ENCODE measurements around the gene KLHL36. TPM values are rescaled to one million over a fixed set of nuclear protein-coding genes. Genes with fewer than 3 reads are reported as not detected.
"Not testable (repeated sequence)": the region's sequence is repeated elsewhere in the genome, so short reads cannot be mapped to it uniquely, and the experiment has no call there.

Gene KLHL36
- polyA plus RNA-seq, 4 donors: 22.4 to 34.5 (median 29.4) TPM

DNA sequence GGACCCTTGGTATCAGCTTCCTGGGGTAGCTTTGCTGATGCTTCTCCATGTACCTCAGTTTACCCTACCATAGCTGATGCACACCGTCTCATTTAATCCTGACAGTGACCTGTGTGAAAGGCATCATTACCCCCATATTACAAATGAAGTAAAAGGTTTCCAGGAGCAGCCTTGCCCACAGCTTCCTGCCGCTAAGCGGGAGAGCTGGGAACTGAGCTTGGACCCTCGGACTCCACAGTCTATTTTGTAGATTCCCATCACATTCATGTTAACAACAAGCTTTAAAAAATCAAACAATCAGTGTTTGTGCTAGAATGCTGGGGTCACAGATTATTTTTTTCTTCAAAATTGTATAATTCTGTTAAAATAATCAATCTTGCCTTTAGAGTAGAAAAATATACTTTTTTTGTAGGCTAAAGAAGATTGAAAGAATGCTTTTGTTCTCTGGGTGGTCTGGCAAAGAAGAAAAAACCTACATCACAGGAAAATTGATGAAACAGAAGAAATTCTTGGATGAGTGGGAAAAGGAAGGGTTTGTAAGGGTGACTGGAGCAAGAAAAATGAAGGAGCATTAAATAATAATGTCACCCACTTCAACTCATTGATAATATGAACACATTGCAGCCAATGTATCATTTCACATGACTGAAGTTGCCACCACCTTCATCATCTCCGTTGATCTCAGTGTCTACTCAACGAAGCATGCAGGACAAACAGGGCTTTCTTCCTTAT is 41.9 kb downstream of the KLHL36 start:
- no peak for DNase-seq (ENCODE audit: low read depth in 4 of 4, low spot score in 2 of 4)

GRCh38 chr16:84692451-84693214 is 44.3 kb downstream of the KLHL36 start:
- DNase-seq (ENCODE audit: low read depth in 4 of 4, low spot score in 2 of 4): no peak

DNA sequence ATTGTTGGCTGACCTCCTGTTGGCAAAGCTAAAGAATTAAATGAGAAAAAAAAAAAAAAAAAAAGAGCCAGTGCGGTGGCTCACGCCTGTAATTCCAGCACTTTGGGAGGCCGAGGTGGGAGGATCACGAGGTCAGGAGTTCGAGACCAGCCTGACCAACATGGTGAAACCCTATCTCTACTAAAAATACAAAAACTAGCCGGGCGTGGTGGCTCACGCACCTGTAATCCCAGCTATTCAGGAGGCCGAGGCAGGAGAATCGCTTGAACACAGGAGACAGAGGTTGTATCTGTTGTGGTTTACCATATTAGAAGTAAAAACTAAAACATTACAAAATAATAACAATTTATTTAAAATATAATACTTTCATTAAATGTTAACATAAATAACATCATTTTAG is 45.6 kb downstream of the KLHL36 start:
- DNase-seq (ENCODE audit: low read depth in 4 of 4, low spot score in 2 of 4): not testable (repeated sequence)

DNA sequence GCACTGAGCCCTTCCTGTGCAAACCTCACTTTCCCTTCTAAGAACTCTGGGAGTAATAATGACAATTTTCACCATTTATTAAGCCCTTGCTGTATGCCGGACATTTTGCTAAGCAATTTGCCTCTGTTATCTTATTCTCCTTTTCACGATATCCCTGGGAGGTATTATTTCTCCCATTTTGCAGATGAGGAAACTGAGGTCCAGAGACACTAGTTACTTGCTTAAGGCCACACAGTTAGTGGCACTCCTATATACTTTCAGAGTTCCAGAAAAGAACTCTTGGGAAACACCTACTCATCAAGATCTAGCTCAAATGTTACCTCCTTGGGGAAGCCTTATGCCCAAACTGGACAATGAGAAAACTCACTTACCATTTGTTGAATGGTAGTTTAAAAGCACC is 46.7 kb downstream of the KLHL36 start:
- no peak for DNase-seq (ENCODE audit: low read depth in 4 of 4, low spot score in 2 of 4)

GRCh38 chr16:84699147-84699711 is 50.9 kb downstream of the KLHL36 start:
- no peak for DNase-seq (ENCODE audit: low read depth in 4 of 4, low spot score in 2 of 4)

- peak in 2 of 4 donors; percentile 63 to 76 for DNase-seq (ENCODE audit: low read depth in 4 of 4, low spot score in 2 of 4)
Observed at GRCh38 chr16:84699712-84700445, 51.6 kb downstream of the KLHL36 start, which contains the start of gene USP10. Gene USP10, plus strand, starts transcription at chr16:84700000. Its CDS starts 91 bp downstream, at chr16:84700091.

DNA sequence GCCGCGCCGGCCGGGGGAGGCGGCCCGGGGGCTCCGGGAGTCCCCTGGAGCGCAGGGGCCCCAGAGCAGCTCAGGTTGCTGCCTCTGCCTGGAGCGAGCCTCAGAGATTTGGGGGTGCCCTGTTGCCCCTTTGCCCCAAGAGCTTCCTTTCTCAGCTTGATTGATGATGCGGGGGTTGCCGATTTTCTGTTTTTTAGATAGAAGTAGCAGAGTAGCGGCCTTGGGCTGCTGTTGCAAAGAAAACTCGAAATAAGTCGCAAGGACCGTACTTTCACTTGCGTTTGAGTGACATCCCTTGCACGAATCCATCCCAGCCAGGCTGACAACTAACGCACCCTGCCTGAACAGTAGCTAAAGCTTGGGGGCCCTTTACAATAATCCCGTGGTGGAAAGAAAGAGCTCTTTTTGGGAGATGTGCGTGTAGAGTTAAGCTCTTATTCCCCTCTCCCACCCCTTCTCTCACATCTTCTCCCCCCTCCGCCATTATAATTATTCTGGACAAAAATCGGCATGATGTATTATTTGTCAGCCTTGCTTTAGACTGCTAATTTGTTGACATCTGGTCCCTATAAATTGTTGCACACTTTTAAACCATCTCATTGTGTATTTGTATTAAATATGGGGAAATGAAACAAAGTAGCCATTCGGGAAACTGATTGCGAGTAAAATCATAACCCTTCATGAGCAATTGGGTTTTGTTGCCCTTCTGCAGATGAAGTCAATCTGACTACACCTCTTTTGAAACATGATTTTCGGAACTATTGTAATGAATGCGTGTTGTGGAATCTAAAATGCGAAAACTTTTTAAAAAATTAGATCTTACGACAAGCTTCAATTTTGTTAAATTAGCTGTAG is 52.4 kb downstream of the KLHL36 start:
- DNase-seq (ENCODE audit: low read depth in 4 of 4, low spot score in 2 of 4): no peak

GRCh38 chr16:84703681-84704080 is 55.4 kb downstream of the KLHL36 start:
- DNase-seq (ENCODE audit: low read depth in 4 of 4, low spot score in 2 of 4): no peak

GRCh38 chr16:84704253-84704652 is 55.9 kb downstream of the KLHL36 start:
- DNase-seq (ENCODE audit: low read depth in 4 of 4, low spot score in 2 of 4): no peak

DNA sequence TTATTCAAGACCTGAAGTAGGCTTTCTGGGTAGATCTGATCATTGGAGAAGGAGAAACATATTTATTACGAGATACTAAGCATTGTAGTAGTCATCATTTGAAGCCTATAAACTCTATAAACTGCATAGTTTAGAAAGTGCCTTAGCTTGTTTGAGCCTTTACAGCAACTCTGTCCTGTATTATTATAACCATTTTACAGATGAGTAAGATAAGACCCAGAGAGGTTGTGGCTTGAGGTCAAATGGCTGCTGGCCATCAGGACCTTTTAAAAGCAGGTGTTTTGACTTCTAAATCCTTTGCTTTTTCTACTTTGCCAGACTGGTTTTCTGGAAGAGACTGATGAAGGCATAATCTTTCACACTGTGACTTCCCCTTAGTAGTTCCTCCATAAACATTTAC is 58.5 kb downstream of the KLHL36 start:
- no peak for DNase-seq (ENCODE audit: low read depth in 4 of 4, low spot score in 2 of 4)

DNA sequence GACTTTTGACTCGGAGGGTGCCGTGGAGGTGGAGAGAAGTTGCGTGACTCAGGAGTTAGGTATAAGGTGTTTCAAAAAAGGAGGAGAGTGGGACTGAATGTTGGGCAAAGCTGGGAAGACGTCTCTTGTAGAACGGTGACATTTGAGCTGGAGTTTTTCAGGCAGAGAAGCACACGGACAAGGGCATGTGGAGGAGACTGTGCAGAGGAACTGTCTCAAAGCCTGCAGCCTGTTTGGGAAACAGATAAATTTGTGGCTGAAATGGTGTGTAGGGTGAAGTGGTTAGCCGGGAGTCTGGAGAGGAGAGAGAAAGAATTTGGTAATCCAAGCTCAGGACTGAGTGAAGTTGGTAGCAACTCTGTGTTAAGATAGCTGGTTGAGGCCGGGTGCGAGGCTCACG is 61.3 kb downstream of the KLHL36 start:
- DNase-seq (ENCODE audit: low read depth in 4 of 4, low spot score in 2 of 4): no peak

GRCh38 chr16:84710686-84711085 is 62.4 kb downstream of the KLHL36 start:
- no peak for DNase-seq (ENCODE audit: low read depth in 4 of 4, low spot score in 2 of 4)

Other genes with a start within 250 kb of the KLHL36 start
- 10 to 100 TPM; 18.9 to 20.2 (median 19.7) TPM for gene MEAK7, start 143.9 kb upstream of the KLHL36 start, polyA plus RNA-seq (ENCODE audit: insufficient read length in 4 of 4)
- gene COTL1, start 30.4 kb upstream of the KLHL36 start, polyA plus RNA-seq (ENCODE audit: insufficient read length in 4 of 4): 100 to 1,000 TPM; 125 to 169 (median 148) TPM
- 100 to 1,000 TPM; 106 to 121 (median 111) TPM for gene USP10, start 51.5 kb downstream of the KLHL36 start, polyA plus RNA-seq (ENCODE audit: insufficient read length in 4 of 4)
- gene CRISPLD2, start 171.5 kb downstream of the KLHL36 start, polyA plus RNA-seq (ENCODE audit: insufficient read length in 4 of 4): 1 to 10 TPM; 7.2 to 8.3 (median 8.0) TPM

Data from left renal cortex interstitium (tissue), 4 donors.